ENCODE data around the gene CDK9. TPM values are rescaled to one million over a fixed set of nuclear protein-coding genes. Genes with fewer than 3 reads are reported as not detected.

Gene CDK9
- 100 to 1,000 TPM; 181 to 207 (median 188) TPM for total RNA-seq
- total RNA-seq (2013) = 75.9 TPM

DNA sequence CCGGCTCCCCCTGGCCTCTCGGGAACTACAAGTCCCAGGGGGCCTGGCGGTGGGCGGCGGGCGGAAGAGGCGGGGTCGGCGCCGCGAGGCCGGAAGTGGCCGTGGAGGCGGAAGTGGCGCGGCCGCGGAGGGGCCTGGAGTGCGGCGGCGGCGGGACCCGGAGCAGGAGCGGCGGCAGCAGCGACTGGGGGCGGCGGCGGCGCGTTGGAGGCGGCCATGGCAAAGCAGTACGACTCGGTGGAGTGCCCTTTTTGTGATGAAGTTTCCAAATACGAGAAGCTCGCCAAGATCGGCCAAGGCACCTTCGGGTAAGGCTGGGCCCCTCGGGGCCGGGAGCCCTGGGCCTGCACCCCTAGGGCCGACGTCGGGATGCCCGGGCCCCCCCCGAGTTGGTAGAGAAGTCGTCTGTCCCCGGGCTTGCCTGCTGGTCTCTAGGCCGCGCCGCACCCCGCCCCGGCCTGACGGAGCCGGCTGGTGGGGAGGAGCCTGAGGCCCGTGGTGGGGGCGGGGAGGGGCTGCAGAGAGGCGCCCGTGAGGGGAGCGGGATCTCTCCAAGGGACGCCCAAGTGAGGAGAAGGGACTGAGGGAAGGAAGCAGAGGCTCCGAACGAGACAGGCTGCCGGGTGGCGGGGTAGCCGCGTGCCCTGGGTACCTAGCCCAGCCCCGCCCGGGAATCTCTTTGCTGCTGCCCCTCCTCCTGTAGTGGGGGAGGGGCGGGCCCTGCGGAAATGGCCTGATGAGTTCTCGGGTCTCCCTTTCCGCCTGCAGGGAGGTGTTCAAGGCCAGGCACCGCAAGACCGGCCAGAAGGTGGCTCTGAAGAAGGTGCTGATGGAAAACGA is at the start of gene CDK9:
CDK9 (plus strand) TSS at position 102 of the 840 bp plus-strand sequence; CDS start at position 217, 115 bp downstream.
- Histone ChIP-seq H3K4me3 (ENCODE audit: low read length) (peak within 1 kb of the TSS; percentile 90), H3K9me3 (ENCODE audit: control insufficient read depth, insufficient read depth, low read length) (no peaks in the 10 kb centered on the region), H3K27me3 (ENCODE audit: control insufficient read depth, insufficient read depth, low read length) (no peaks in the 10 kb centered on the region), H3K4me1 (ENCODE audit: control insufficient read depth, insufficient read depth, low read length) (peaks cover 59% of the 10 kb centered on the region), H3K36me3 (ENCODE audit: control insufficient read depth, insufficient read depth, low read length) (peaks cover 41% of the 10 kb centered on the region), H3K27ac (ENCODE audit: low read length) (peak within 1 kb of the TSS; percentile 92)
- intact Hi-C loops (cut with micrococcal nuclease) = loop anchor here (1.0 to 5.0 kb wide), 3 partner anchors 17 to 81 kb away; partner anchors contain the start of genes FPGS and TOR2A
- peaks cover 6% of the 10 kb centered on the region for H3K36me3 Mint-ChIP-seq
- peak within 1 kb of the TSS; percentile 93 for H3K4me3 Mint-ChIP-seq
- no peaks in the 10 kb centered on the region for H3K9me3 Mint-ChIP-seq
- TF ChIP-seq, protein P1, sequence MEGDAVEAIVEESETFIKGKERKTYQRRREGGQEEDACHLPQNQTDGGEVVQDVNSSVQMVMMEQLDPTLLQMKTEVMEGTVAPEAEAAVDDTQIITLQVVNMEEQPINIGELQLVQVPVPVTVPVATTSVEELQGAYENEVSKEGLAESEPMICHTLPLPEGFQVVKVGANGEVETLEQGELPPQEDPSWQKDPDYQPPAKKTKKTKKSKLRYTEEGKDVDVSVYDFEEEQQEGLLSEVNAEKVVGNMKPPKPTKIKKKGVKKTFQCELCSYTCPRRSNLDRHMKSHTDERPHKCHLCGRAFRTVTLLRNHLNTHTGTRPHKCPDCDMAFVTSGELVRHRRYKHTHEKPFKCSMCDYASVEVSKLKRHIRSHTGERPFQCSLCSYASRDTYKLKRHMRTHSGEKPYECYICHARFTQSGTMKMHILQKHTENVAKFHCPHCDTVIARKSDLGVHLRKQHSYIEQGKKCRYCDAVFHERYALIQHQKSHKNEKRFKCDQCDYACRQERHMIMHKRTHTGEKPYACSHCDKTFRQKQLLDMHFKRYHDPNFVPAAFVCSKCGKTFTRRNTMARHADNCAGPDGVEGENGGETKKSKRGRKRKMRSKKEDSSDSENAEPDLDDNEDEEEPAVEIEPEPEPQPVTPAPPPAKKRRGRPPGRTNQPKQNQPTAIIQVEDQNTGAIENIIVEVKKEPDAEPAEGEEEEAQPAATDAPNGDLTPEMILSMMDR (IDR thresholded peaks at IDR 0.05) = no peak
- H3K27me3 Mint-ChIP-seq (ENCODE audit: low read depth in 2 of 2) = no peaks in the 10 kb centered on the region
- peaks cover 50 to 68% of the 10 kb centered on the region in 2 donors for H3K4me1 Mint-ChIP-seq
- DNase-seq = peak; percentile 94 to 96
- ATAC-seq = peak; percentile 52 to 79 (median 69)
- peak within 1 kb of the TSS; percentile 95 to 98 for H3K27ac Mint-ChIP-seq
- WGBS (ENCODE audit: insufficient coverage) = 0% methylated on average over 75 of the region's 75 CpGs

DNA sequence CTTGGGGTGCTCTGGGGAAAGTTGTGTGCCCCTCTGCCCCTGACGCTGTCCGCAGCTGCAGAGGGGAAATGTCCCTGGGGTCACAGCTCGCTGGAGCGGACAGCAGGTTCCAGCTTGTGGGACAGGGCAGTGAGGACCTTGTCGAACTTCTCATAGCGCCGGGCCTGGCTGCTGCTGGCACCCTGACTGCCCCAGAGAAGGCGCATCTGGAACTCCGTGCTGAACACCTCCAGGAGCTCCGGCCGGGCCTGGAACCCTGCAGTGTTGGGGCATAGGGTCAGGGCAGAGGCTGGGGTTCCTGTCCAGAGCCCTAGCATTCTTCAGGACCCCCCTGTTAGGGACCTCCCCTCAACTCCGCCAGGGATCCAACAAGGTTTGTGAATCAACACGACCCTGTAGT is 47.2 kb upstream of the CDK9 start:
- Mint-ChIP-seq H3K27me3 (ENCODE audit: low read depth in 2 of 2) (no peaks in the 10 kb centered on the region), H3K36me3 (peaks cover 8% of the 10 kb centered on the region), H3K4me1 (peaks cover 5 to 21% of the 10 kb centered on the region in 2 donors), H3K9me3 (no peaks in the 10 kb centered on the region), H3K4me3 (no peak overlapping the region), H3K27ac (peak overlapping the region; percentile 93 to 96)
- peaks cover 54% of the 10 kb centered on the region for H3K36me3 ChIP-seq (ENCODE audit: control insufficient read depth, insufficient read depth, low read length)
- no peak overlapping the region for H3K4me3 ChIP-seq (ENCODE audit: low read length)
- peaks cover 21% of the 10 kb centered on the region for H3K4me1 ChIP-seq (ENCODE audit: control insufficient read depth, insufficient read depth, low read length)
- TF ChIP-seq, protein P1 (IDR thresholded peaks at IDR 0.05) = no peak
- ATAC-seq (no peak), DNase-seq (no peak)
- no peak overlapping the region for H3K27ac ChIP-seq (ENCODE audit: low read length)
- H3K9me3 ChIP-seq (ENCODE audit: control insufficient read depth, insufficient read depth, low read length) = no peaks in the 10 kb centered on the region
- H3K27me3 ChIP-seq (ENCODE audit: control insufficient read depth, insufficient read depth, low read length) = no peaks in the 10 kb centered on the region
- intact Hi-C loops (cut with micrococcal nuclease) = loop anchor here (5.0 to 10.0 kb wide), 2 partner anchors 124 to 184 kb away; partner anchors contain the start of gene STXBP1
- WGBS (ENCODE audit: insufficient coverage) = 94% methylated on average over 12 of the region's 13 CpGs

DNA sequence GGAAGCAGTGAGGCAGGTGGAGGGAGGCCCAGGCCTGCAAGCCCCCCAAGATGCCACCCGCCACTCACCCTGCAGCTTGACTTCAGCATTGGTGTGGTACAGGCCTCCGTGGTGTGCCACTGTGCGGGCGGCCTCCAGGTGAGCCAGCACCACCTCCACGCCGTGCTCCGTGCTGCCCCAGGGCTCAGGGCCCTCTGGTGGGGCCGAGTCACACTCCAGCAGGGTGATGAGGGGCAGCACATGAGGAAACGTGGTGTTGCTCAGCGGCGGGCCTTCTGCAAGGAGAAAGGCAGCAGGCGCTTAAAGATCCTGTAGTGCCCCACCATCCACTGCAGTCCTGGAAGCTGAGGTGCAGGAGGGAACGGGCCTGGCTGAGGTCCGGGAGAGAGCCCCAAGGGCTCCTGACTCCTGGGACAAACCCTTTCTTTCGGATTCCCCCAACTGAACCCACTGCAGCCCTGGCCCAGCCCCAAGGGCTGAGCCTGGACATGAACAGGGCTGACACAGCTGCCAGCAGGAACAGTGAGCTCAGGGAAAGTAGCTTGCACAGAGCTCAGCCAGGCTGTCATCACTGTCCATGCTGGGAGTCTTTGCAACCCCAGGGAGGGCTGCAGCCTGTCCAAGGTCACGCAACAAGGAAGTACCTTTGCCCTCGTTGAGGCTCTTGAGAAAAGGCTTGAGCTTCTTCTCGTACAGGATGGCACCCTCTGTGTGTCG is 46.1 kb upstream of the CDK9 start:
- TF ChIP-seq, protein P1 (IDR thresholded peaks at IDR 0.05) = no peak
- Histone ChIP-seq H3K9me3 (ENCODE audit: control insufficient read depth, insufficient read depth, low read length) (no peaks in the 10 kb centered on the region), H3K4me1 (ENCODE audit: control insufficient read depth, insufficient read depth, low read length) (peaks cover 10% of the 10 kb centered on the region), H3K27me3 (ENCODE audit: control insufficient read depth, insufficient read depth, low read length) (no peaks in the 10 kb centered on the region), H3K4me3 (ENCODE audit: low read length) (no peak overlapping the region), H3K27ac (ENCODE audit: low read length) (no peak overlapping the region), H3K36me3 (ENCODE audit: control insufficient read depth, insufficient read depth, low read length) (peaks cover 65% of the 10 kb centered on the region)
- Mint-ChIP-seq H3K27ac (peak overlapping the region in 1 of 2 donors; percentile 93), H3K36me3 (peaks cover 8% of the 10 kb centered on the region), H3K27me3 (ENCODE audit: low read depth in 2 of 2) (no peaks in the 10 kb centered on the region), H3K9me3 (no peaks in the 10 kb centered on the region), H3K4me1 (peaks cover 5 to 14% of the 10 kb centered on the region in 2 donors), H3K4me3 (no peak overlapping the region)
- WGBS (ENCODE audit: insufficient coverage) = 97% methylated on average over 19 of the region's 19 CpGs
- intact Hi-C loops (cut with micrococcal nuclease) = loop anchor here (5.0 to 10.0 kb wide), 2 partner anchors 125 to 183 kb away; partner anchors contain the start of gene STXBP1
- ATAC-seq (no peak), DNase-seq (no peak)
